Stimulated activated CD4-positive, alpha-beta T cell treated with anti-CD3 and anti-CD28 coated beads, Interleukin-12 subunit alpha, Interleukin-12 subunit beta, amount 100 ng/mL, for 24 hours (primary cell): ENCODE results near the gene NRCAM.
"Not testable (repeated sequence)": the region's sequence is repeated elsewhere in the genome, so short reads cannot be mapped to it uniquely, and the experiment has no call there.

Experiments
- DNase-seq, 2 experiments: peaks; one replicate each; pipeline ENCODE4 v3.0.0-alpha.2; 2020; ENCODE audit warnings: low read depth in 2 of 2

NRCAM gene

DNA sequence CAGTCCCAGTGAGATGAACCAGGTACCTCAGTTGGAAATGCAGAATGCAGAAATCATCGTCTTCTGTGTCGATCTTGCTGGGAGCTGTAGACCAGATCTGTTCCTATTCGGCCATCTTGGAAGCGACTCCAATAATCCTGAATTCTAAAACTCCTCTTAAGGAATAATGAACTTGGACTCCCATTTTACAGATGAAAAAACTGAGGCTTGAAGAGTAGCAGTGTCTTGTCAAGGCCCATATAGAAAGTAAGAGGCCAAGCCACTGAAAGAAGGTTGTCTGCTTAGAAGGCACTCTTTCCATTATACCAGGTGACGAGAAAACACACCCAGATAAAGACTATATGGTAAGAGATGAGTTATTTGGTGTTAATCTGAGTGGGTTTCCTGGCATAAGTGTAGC, 177.5 kb downstream of the NRCAM start:
- no peak for DNase-seq

DNA sequence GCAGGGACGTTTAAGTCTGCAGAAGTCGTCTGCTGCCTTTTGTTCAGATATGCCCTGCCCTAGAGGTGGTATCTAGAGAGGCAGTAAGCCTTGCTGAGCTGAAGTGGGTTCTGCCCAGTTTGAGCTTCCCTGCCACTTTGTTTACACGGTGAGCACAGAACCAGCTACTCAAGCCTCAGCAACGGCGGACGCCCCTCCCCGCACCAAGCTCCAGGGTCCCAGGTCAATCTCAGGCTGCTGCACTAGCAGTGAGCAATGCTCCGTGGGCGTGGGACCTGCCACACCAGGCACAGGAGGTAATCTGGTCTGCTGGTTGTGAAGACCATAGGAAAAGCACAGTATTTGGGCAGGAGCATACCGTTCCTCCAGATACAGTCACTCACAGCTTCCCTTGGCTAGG, 178.0 kb downstream of the NRCAM start:
- no peak for DNase-seq

DNA sequence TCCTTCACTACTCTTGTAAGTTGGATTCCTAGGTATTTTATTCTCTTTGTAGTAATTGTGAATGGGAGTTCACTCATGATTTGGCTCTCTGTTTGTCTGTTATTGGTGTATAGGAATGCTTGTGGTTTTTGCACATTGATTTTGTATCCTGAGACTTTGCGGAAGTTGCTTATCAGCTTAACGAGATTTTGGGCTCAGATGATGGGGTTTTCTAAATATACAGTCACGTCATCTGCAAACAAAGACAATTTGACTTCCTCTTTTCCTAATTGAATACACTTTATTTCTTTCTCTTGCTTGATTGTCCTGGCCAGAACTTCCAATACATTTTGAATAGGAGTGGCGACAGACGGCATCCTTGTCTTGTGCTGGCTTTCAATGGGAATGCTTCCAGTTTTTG, 181.8 kb downstream of the NRCAM start:
- not testable (repeated sequence) for DNase-seq

DNA sequence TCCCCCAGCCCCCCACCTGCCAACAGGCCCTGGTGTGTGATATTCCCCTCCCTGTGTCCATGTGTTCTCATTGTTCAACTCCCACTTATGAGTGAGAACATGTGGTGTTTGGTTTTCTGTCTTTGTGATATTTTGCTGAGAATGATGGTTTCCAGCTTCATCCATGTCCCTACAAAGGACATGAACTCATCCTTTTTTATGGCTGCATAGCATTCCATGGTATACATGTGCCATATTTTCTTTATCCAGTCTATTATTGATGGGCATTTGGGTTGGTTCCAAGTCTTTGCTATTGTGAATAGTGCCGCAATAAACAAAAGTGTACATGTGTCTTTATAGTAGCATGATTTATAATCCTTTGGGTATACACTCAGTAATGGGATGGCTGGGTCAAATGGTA, 183.3 kb downstream of the NRCAM start:
- DNase-seq = not testable (repeated sequence)

DNA sequence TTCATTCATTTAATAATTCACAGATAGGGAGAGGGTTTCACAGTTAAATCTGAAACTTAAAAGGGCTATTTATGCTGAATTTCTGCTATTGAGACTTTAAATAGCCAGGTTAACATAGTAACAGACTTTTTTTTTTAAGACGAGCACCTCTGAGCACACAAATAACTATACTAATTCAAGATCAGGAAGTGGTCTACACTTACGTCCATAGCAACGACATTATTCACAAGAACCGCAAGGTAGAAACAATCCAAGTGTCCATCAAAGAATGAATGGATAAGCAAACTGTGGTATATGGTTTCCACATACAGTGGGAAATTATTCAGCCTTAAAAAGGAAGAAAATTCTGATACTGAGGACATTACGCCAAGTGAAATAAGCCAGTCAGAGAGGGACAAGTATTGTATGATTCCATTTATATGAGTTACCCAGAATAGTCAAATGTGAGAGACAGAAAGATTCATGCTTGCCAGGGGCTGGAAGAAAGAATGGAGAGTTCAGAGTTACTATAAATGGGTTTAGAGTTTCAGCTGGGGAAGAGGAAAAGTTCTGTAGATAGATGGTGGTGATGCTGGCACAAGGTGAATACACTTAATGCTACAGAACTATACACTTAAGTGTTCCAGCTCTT, 185.7 kb downstream of the NRCAM start:
- DNase-seq = no peak

DNA sequence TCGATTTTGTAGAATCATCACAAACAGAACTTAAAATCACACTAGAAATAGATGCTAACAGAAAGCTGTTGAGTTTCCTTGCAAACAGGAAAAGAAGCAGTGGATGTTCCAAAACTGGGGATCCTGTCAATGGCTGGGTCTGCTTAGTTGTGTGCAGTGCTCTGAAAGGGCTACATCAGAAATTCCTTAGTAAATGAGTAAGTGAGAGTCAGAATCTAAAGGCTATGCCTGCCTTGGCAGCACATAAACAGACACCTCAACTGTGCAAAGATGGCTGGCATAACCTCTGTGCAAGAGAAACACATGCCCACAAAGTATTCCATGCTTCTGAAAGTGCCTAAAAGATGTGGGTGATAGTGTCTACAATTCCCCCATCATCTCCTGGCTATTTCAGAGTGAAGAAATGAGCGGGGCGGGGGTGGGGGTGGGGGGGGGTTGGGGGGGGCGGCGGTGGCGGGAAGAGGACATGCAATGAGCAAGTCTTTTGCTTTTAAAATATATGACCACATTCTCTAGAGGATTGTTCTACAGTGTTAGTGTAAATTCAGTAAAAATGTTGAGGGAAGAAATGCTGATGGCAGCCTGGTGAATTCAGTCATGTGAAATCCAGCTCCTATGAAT, 187.9 kb downstream of the NRCAM start:
- no peak for DNase-seq

DNA sequence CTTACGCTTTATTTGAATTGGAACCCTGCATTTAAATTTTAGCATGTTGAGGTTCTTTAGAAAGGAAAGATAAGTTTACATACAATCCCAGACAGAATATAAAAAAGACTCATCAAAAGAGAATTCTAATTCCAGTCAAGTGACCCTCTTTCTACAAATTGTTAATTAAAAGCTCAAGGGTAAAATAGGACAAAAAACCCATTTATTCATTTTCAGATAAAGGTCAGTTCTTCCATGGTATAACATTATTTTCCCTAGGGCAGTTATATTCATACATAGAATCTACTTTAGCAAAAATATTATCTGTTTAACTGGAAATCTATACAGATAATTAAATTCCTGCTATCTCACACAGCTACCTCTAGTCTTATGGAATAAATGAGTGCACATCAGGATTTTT, 188.6 kb downstream of the NRCAM start:
- DNase-seq = no peak

DNA sequence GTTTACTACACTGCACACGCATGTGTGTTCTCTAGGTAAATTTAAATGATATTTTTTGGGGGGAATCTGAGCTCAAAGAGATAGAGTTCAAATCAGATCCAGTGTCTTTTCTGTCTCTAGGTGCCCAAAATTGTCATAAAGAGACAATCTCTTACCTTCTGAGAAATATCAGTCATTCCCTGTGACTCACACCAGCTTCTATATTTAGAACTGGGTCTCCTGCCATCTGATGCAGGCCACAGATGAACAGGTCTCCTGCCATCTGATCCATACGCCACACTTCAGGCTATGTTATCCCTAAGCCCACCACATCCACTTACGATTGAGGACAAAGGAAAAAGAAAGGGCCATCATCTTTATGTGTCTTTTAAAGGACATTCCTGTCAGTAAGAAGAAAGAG, 189.7 kb downstream of the NRCAM start:
- no peak for DNase-seq

DNA sequence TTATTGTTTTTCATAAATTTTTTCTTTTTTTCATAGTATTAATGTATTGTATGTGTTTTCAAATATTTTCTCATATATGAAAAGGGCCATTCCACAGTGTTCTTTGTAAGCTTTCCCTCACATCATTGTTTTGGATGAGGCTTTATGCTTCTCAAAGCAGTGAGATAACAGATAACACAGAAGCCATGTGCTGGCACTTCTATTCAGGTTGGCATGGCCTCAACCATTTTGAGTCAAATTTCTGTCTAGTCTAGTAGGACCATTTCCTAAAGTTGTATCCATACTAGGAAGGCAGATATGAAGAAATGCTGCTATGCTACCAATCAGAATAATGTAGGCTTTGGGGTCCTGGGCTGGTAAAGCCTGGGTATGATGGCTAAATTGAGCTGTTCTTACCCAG, 190.2 kb downstream of the NRCAM start:
- DNase-seq = no peak

DNA sequence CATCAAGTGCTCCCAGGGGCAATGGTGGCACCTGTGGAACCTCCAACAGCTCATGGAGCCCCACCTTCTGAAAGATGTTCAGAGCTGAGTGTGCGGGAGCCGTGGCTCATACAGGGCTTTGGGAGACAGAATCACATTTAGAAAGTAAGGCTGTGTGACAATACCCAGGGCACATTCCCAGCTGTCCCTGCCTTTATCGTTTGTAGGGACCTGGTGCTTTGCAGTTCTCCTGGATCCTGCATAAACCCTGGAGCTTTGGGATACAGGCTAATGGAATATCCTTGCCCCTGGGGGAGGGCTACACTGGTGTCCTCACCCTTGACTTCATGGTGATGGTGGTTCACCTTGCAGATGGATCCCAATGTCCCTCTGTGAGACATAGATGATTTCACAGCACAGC, 191.2 kb downstream of the NRCAM start:
- no peak for DNase-seq

DNA sequence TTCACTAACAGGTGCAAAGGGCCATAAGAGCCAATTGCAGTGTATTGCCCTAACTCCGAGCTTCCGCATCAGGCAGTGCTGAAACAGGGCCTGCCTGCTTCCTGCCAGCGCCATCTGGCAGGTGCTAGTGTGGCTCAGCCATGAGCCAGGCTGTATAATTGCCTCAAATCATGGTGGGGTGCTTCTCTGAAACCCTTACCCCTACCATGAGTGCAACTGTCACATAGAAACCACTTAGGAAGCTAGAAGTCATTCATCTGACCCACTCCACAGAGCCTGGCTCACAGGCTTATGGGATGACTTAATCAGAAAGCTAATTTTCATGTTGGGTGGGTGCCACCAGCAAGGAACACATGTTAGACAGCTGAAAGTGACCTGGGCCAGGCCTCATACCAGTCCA, 192.8 kb downstream of the NRCAM start:
- DNase-seq = no peak

DNA sequence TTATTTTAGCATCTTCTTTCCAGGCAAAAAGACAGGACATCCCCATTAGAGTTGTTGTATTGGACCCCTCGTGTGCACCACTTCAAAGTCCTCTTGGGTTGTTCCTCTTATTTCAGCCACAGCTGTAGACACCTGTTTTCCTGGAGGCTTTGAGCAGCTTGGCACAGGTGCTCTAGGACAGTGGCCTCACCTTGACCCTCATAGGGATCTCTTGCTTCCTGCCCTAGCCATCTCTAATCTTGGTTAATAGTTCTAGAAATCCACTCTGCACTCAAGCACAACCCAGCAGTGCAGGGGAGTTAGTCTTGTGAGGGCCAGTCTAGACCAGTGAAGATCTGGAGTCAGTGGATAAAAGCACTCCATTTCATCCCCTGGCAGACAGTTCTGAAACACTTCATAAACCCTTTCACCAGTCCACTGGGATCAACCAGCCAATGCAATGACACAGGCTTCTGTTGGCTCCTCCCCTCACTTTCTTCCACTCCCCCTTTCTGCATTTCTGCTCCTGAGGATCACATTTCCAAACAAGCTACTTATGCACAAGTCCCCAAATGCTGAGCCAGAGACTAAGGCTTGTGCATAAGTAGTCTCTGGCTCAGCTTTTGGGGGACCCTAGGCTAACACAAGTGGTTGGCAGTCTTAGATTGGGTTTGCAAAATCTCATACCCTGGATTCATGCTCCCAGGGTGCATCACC, 194.5 kb downstream of the NRCAM start:
- no peak for DNase-seq

DNA sequence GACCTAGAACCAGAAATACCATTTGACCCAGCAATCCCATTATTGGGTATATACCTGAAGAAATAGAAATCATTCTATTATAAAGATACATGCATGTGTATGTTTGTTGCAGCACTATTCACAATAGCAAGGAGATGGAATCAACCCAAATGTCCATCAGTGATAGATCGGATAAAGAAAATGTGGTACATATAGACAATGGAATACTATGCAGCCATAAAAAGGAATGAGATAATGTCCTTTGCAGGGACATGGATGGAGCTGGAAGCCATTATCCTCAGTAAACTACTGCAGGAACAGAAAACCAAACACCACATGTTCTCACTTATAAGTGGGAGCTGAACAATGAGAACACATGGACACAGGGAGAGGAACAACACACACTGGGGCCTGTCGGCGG, 196.8 kb downstream of the NRCAM start:
- DNase-seq = not testable (repeated sequence)

DNA sequence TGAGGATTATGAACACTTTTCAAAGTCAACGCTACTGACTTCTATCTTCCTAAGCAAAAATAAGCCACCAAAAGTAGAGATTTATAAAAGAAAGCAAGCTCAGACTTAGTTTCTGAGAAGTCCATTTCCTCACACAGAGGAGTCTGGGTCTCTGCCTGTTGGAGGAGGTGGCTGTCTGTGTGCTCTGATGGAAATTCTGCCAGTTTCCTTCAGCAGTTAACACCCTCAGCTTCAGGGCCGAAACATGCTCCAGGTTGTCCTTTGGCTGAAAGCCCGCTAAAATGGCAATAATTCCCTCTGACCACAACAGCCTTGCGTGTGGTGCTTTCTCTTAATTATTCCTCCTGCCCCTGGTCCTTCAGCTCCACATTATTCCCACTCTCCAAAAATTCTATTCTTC, 198.3 kb downstream of the NRCAM start:
- no peak for DNase-seq

DNA sequence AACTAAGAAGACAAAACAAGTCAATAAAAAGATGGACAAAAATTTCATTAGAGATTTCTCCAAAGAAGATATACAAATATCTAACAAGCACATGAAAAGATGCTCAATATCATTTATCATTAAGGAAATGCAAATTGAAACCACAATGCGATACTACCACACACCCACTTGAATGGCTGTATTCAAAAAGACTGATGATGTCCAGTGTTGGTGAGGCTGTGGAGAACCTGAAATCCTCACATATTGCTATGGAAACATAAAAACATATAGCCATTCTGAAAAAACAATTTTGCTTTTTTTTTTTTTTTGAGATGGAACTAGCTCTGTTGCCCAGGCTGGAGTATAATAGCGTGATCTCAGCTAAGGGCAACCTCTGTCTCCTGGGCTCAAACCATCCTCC, 202.0 kb downstream of the NRCAM start:
- no peak for DNase-seq

DNA sequence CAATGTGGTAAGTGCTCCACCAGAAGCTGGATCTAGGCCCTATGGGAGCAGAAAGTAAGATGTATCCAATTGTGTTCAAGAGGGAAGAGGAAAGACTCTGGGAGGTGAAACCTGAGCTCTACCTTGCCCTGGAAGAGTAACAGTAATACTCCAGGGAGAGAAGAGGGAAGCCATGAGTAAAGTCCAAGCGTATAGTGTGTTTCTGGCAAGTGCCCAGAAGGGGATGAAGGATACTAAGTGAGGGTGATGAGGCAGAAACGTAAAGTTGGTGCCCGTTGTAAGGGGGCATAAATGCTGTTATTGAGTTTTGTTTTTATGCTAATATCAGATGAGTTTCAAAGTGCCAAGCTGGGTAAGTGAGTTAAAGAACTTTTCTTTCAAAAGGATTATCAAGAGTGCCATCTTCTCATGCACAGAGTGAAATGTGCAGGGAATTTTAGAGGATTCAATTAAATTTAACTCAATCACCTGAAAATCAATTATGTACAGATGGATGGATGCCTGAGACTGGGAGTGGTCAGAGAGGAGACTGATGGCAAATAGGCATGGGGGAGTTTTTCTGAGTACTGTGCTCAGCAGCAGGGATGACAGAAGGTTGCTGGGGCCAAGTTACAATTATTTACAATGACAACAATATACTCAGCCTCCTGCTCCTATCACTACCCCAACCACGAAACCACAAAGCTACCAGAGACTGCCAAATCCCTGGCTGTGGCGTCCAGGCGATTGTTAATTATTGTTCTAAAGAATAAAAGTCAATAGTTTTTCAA, 202.8 kb downstream of the NRCAM start:
- no peak for DNase-seq

DNA sequence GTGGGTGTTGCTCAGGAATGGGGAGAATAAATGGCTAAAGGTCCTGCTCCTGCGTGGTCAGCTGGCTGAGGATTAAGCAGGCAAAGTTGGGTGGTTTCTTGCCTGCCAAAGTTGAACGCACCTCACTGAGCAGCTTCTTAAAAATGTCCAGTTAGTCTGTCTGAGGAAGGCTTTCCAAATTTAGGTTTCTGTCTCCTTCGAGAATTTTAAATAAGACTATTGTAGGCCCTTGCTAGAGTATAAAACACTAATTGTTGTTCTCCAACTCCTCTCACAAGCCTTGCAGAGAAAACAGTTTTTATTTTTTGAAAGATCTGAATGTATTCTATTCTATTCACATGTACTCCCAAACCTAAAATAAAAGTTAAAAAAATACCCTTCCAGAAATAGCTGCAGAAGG, 204.1 kb downstream of the NRCAM start:
- no peak for DNase-seq

DNA sequence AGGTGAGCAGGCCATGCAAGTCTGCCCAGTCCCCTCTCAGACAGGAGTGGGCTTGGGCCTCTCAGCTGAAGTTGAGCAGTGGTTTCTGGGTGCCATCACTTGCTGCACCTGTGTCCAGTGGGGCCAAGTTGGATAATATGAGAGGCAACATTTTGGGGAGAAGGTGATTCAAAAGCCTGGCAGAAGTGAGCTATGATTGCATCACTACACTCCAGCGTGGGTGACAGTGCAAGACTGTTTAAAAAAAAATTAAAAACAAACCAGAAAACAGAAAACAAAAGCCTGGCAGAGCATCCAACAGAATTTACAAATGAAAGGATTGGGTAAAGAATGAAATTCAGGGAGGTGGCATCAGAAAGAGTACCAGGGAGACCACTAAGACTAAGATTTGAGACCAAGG, 204.5 kb downstream of the NRCAM start:
- DNase-seq = no peak

DNA sequence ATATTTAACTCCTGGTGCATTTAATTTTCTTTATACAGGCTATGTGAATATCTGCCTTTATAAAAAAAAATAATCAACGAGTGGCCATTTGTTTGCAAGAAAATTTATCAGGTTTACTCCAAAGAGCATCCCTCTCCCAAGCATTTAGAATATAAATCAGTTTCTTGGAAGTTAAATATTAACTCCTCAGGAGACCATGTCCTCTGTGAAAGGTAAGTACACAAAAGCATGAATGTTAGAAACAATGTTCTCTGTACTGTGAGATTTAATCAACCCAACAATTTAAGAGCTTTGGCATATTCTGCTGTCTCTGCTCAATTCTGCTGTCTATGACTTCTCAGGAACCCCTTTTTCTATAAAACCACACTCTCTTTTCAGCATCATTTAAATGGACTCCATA, 206.8 kb downstream of the NRCAM start:
- DNase-seq = no peak

DNA sequence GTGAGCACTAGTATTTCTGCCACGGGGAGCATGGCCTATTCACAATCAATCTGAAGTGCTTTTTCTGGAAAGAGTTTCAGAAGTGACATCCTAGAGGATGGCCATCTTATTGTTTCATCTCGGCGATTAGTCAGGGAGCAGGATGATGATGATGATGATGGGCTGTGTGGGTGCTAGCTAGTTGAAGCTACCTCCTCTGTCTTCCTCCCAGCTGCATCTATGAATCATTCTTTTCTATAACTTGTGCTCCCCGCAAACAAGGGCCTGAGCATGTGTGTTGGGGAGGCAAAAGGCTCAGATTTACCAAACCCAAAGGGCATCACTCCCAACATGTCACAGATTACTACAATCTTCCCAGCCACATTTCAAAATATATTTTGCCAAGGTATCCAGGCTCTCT, 207.4 kb downstream of the NRCAM start:
- no peak for DNase-seq

DNA sequence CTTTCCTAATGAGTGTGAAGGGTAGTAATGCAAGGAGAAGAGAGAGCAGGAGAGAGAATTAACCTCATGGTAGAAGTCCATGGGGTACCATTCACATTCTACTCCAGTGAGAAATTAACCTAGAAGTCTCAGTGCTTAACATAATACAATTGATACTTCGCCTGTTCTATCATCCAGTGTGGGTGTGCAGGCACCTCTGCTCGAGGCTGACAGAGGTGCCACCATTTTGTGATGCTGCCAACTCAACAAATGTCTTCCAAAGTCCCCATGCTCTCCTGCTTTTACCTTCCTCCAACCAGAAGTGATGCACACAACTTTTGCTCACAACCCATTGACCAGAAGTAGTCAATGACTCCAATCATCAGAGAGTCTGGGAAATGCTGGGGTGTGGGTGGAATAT, 207.8 kb downstream of the NRCAM start:
- no peak for DNase-seq

DNA sequence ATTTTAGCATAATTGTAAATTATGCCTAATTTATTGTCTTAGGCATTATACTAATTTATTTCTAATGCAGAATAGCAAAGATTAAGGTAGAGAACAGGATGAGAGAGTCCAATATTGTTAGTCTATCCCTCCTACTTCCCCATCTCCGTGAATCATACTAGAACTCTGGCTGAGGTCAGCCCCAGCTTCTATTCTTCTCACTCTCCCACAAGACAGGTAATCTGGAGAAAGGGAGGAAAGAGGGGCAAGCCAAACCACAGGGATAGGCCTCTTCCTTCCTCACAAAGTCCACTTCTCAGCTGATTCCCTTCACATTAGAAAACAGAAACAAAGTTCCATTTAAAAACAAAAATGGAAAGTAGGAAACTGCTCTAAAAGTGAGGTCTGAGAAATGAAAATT, 208.6 kb downstream of the NRCAM start:
- no peak for DNase-seq
